ENCODE results near the gene GTPBP3. TPM values are rescaled to one million over a fixed set of nuclear protein-coding genes. Genes with fewer than 3 reads are reported as not detected.

The GTPBP3 gene
- total RNA-seq, 1 experiment from 2014 or later, result 73.0 TPM

DNA sequence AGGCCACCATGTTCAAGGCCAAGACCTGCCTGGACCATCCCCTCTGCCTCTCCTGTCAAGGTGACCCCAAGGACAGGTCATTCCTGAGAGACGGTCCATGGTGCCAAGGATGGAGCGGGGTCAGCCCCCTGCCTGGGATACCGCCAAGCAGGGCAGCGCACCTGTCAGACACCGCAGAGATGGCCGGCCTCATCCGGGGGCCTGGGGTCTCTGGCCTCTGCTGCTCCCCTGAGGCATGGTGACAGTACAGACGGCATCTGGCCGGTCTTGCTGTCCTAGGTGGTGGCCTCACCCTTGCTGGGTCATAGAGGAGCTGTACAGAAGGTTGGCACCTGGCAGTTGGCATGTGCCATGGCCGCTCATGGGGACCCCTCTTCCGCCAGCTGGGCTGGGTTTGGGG lies 16.9 kb upstream of the GTPBP3 start (continued):
- TF ChIP-seq EZH2phosphoT487 (IDR thresholded peaks at IDR 0.05; ENCODE audit: borderline replicate concordance), result no peak

DNA sequence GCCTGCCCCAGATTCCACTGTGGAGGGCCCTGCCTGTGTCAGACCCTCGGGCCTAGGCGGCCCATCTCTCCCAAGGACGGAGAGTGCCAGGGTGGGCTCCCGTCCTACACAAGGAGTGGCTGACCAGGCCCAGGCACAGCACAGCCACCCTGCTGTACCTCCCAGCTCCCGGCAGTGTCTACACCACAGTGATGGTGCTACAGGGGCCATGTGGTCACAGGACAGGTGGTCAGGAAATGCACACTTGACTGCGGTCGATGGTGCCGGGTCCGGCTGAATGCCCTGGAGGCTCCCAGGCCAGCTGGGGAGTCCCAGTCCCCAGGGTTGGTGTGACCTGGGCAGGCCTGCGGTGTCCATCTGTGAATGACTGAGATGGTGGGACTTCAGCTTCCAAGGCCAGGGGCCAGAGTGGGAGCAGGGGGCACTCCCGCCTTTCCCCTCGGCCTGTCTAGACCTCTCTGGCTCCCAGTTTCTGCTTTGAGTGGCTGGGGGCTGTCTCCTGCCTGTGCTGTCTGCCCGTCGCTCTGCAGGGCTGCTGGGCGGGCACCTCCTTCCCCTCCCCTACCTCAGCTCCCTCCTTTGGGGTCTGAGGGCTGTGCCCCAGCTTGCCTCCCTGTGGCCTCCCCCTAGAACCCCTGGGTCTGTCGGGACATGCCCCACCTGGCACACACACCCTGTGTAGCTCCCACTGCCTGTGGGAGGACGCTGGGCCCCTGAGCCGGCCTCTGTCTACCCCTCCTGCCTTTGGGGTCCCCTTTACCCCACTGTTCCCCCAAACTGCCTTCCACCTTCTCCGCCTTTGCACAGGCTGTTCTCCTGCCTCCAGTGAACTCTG lies 15.5 kb upstream of the GTPBP3 start:
- H3K9ac ChIP-seq (ENCODE audit: low read length), result no peak overlapping the region
- H3K4me3 ChIP-seq (replicated peaks in 1 of 2; ENCODE audit: low read depth in 1 of 2, low read length in 2 of 2), result no peak overlapping the region
- no peaks in the 10 kb centered on the region for H3K9me2 ChIP-seq (ENCODE audit: insufficient read depth)
- H3K27me3 ChIP-seq (ENCODE audit: insufficient read depth, low read length), result no peaks in the 10 kb centered on the region
- ChIA-PET POLR2A (no interaction called here), CTCF (no interaction called here), RAD21 (ENCODE audit: low non-redundant PET in 1 of 2, low total read pairs in 2 of 2, uncharacterized antibody in 2 of 2, unreplicated experiment in 2 of 2) (no interaction called here)
- intact Hi-C loops (cut with micrococcal nuclease), result no loop called here
- ATAC-seq, result no peak
- H3K9me3 ChIP-seq (ENCODE audit: control insufficient read depth in 1 of 2, insufficient read depth in 1 of 2, low read depth in 1 of 2, low read length in 2 of 2), result no peaks in the 10 kb centered on the region
- no peaks in the 10 kb centered on the region; the same call in 1 of the 2 replicates for H3K79me2 ChIP-seq (ENCODE audit: insufficient read depth, low read length)
- H3K4me2 ChIP-seq (ENCODE audit: low read length), result no peak overlapping the region
- peak overlapping the region; percentile 22; the same call in 1 of the 2 replicates for H3K27ac ChIP-seq (ENCODE audit: low read depth, low read length)
- no peak for TF ChIP-seq SP1 (IDR thresholded peaks at IDR 0.05; ENCODE audit: low read depth)
- TF ChIP-seq POLR2A (IDR thresholded peaks at IDR 0.05; ENCODE audit: borderline replicate concordance, extremely low read depth, insufficient read depth, insufficient read length), result no peak
- TF ChIP-seq EZH2 (IDR thresholded peaks at IDR 0.05), result no peak
- TF ChIP-seq, protein P1, sequence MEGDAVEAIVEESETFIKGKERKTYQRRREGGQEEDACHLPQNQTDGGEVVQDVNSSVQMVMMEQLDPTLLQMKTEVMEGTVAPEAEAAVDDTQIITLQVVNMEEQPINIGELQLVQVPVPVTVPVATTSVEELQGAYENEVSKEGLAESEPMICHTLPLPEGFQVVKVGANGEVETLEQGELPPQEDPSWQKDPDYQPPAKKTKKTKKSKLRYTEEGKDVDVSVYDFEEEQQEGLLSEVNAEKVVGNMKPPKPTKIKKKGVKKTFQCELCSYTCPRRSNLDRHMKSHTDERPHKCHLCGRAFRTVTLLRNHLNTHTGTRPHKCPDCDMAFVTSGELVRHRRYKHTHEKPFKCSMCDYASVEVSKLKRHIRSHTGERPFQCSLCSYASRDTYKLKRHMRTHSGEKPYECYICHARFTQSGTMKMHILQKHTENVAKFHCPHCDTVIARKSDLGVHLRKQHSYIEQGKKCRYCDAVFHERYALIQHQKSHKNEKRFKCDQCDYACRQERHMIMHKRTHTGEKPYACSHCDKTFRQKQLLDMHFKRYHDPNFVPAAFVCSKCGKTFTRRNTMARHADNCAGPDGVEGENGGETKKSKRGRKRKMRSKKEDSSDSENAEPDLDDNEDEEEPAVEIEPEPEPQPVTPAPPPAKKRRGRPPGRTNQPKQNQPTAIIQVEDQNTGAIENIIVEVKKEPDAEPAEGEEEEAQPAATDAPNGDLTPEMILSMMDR (IDR thresholded peaks at IDR 0.05 in 2 of 3, conservative IDR thresholded peaks at IDR 0.05 in 1 of 3; ENCODE audit: borderline replicate concordance in 1 of 3, insufficient read depth in 1 of 3, low read depth in 2 of 3, low read length in 2 of 3), result no peak
- TF ChIP-seq, protein P2, sequence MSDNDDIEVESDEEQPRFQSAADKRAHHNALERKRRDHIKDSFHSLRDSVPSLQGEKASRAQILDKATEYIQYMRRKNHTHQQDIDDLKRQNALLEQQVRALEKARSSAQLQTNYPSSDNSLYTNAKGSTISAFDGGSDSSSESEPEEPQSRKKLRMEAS (IDR thresholded peaks at IDR 0.05), result no peak
- no peak for TF ChIP-seq EZH2phosphoT487 (IDR thresholded peaks at IDR 0.05; ENCODE audit: borderline replicate concordance)
- TF ChIP-seq, protein P3, sequence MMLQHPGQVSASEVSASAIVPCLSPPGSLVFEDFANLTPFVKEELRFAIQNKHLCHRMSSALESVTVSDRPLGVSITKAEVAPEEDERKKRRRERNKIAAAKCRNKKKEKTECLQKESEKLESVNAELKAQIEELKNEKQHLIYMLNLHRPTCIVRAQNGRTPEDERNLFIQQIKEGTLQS (IDR thresholded peaks at IDR 0.05), result no peak
- no peak for TF ChIP-seq FOSL1 (IDR thresholded peaks at IDR 0.05; ENCODE audit: low read depth)
- BruUV-seq (replicated peaks), result no TSS peak
- no peak overlapping the region for H2AFZ ChIP-seq (ENCODE audit: low read depth, low read length, poor library complexity, severe bottlenecking)
- no peaks in the 10 kb centered on the region for H4K20me1 ChIP-seq (ENCODE audit: insufficient read depth)
- no peak for DNase-seq (ENCODE audit: low read depth, low spot score)
- H3K4me1 ChIP-seq (ENCODE audit: control insufficient read depth in 1 of 2, insufficient read depth in 2 of 2, low read length in 2 of 2), result peaks cover 11 to 14% of the 10 kb centered on the region in 2 experiments
- H3K36me3 ChIP-seq (ENCODE audit: control insufficient read depth in 1 of 2, insufficient read depth in 2 of 2, low read length in 2 of 2), result peaks cover 11 to 12% of the 10 kb centered on the region in 2 experiments; a peak in 2 of 4 replicates
